Left forelimb (tissue), 1 donor: ENCODE results near the gene ARHGAP42.

Experiments
- DNase-seq: peaks from one replicate; pipeline ENCODE4 v3.0.0-alpha.2; 2018; ENCODE audit warnings: low spot score

ARHGAP42 gene

GRCh38 chr11:100681064-100681502 lies 6.0 kb upstream of the ARHGAP42 start:
- DNase-seq, result no peak

- no peak for DNase-seq
Measured at GRCh38 chr11:100682247-100682969, 4.7 kb upstream of the ARHGAP42 start.

GRCh38 chr11:100683126-100683525 lies 4.0 kb upstream of the ARHGAP42 start:
- DNase-seq, result no peak

GRCh38 chr11:100684101-100685065 lies 2.7 kb upstream of the ARHGAP42 start:
- no peak for DNase-seq

- DNase-seq, result no peak
Measured at GRCh38 chr11:100686476-100687053, 523 bp upstream of the ARHGAP42 start.

GRCh38 chr11:100687630-100688395 lies 725 bp downstream of the ARHGAP42 start:
- DNase-seq, result peak; percentile 84

GRCh38 chr11:100689141-100689540 lies 2.1 kb downstream of the ARHGAP42 start:
- no peak for DNase-seq

GRCh38 chr11:100691896-100692653 lies 5.0 kb downstream of the ARHGAP42 start:
- DNase-seq, result no peak

GRCh38 chr11:100695911-100696310 lies 8.8 kb downstream of the ARHGAP42 start:
- DNase-seq, result no peak

GRCh38 chr11:100703139-100703538 lies 16.1 kb downstream of the ARHGAP42 start:
- no peak for DNase-seq

- DNase-seq, result no peak
Measured at GRCh38 chr11:100703801-100704575, 16.9 kb downstream of the ARHGAP42 start.

GRCh38 chr11:100705447-100705846 lies 18.4 kb downstream of the ARHGAP42 start:
- DNase-seq, result no peak

- no peak for DNase-seq
Measured at GRCh38 chr11:100706179-100706578, 19.1 kb downstream of the ARHGAP42 start.

GRCh38 chr11:100709233-100709957 lies 22.3 kb downstream of the ARHGAP42 start:
- no peak for DNase-seq

- no peak for DNase-seq
Measured at GRCh38 chr11:100711984-100712383, 24.9 kb downstream of the ARHGAP42 start.

GRCh38 chr11:100712583-100712982 lies 25.5 kb downstream of the ARHGAP42 start:
- no peak for DNase-seq

- no peak for DNase-seq
Measured at GRCh38 chr11:100715165-100715761, 28.2 kb downstream of the ARHGAP42 start.

GRCh38 chr11:100716838-100717237 lies 29.8 kb downstream of the ARHGAP42 start:
- no peak for DNase-seq

GRCh38 chr11:100719362-100719761 lies 32.3 kb downstream of the ARHGAP42 start:
- DNase-seq, result no peak
